Stimulated activated CD4-positive, alpha-beta T cell treated with anti-CD3 and anti-CD28 coated beads, TNF-alpha, amount 100 ng/mL, for 4 hours (primary cell): ENCODE measurements around the gene REEP1.
A peak's percentile ranks its signal among the peaks of the same experiment; 100 is the strongest.
"Not testable (repeated sequence)": the region's sequence is repeated elsewhere in the genome, so short reads cannot be mapped to it uniquely, and the experiment has no call there.

Source experiments
- DNase-seq, 3 experiments: peaks; one replicate each; pipeline ENCODE4 v3.0.0-alpha.2; 2020; ENCODE audit warnings: low read depth in 3 of 3

The REEP1 gene

GRCh38 chr2:86224645-86225355 is 112.6 kb downstream of the REEP1 start:
- no peak for DNase-seq

GRCh38 chr2:86223927-86224560 is 113.4 kb downstream of the REEP1 start:
- DNase-seq: no peak

- no peak for DNase-seq
These were observed 114.1 kb downstream of the REEP1 start for GRCh38 chr2:86223140-86223926.

- peak in 2 of 3 experiments; percentile 15 to 27 for DNase-seq
These were observed 116.3 kb downstream of the REEP1 start for GRCh38 chr2:86221066-86221684.

GRCh38 chr2:86219896-86220295 is 117.5 kb downstream of the REEP1 start:
- no peak for DNase-seq

- no peak for DNase-seq
These were observed 119.3 kb downstream of the REEP1 start for GRCh38 chr2:86218124-86218523.

- no peak for DNase-seq
These were observed 120.6 kb downstream of the REEP1 start for GRCh38 chr2:86216575-86217555.

- no peak for DNase-seq
These were observed 123.0 kb downstream of the REEP1 start for GRCh38 chr2:86214503-86214832.

- DNase-seq: no peak
These were observed 123.5 kb downstream of the REEP1 start for GRCh38 chr2:86213699-86214502.

GRCh38 chr2:86213056-86213455 is 124.4 kb downstream of the REEP1 start:
- DNase-seq: no peak

GRCh38 chr2:86211796-86212188 is 125.6 kb downstream of the REEP1 start:
- no peak for DNase-seq

GRCh38 chr2:86211033-86211795 is 126.2 kb downstream of the REEP1 start:
- DNase-seq: no peak

- DNase-seq: no peak
These were observed 133.0 kb downstream of the REEP1 start for GRCh38 chr2:86204458-86204857.

- DNase-seq: no peak
These were observed 133.8 kb downstream of the REEP1 start for GRCh38 chr2:86203614-86204013.

GRCh38 chr2:86202702-86203101 is 134.7 kb downstream of the REEP1 start:
- no peak for DNase-seq

- DNase-seq: no peak
These were observed 135.1 kb downstream of the REEP1 start for GRCh38 chr2:86202336-86202692.

GRCh38 chr2:86201671-86202335 is 135.6 kb downstream of the REEP1 start:
- no peak for DNase-seq

GRCh38 chr2:86200564-86200963 is 136.9 kb downstream of the REEP1 start:
- not testable (repeated sequence) for DNase-seq

- no peak for DNase-seq
These were observed 137.6 kb downstream of the REEP1 start for GRCh38 chr2:86199834-86200177.
